Right lobe of liver (tissue), 4 donors: ENCODE data around the gene SPTB.

ENCODE experiments used
- POLR2A ChIP-seq: fragments of 450-650 bp; IDR thresholded peaks from one replicate; pipeline ENCODE4 v1.6.1; 2017; ENCODE audit warnings: antibody characterized with exemption, mild to moderate bottlenecking
- TF ChIP-seq, protein P1 (sequence below), 4 donors: fragments of 200-600 bp in 3 of 4; fragments of 450-650 bp in 1 of 4; IDR thresholded peaks; one replicate each; pipeline versions ENCODE4 v1.5.1 to v1.8.0; 2016 to 2022; ENCODE audit warnings: antibody characterized with exemption in 4 of 4, mild to moderate bottlenecking in 2 of 4
- donor health status: DM: no; HTN: no; CAD: no.
- donor health status: DM: no; HTN: no; CAD: no.
- donor health status: DM: no; HTN: yes; CAD: no.

DNA sequence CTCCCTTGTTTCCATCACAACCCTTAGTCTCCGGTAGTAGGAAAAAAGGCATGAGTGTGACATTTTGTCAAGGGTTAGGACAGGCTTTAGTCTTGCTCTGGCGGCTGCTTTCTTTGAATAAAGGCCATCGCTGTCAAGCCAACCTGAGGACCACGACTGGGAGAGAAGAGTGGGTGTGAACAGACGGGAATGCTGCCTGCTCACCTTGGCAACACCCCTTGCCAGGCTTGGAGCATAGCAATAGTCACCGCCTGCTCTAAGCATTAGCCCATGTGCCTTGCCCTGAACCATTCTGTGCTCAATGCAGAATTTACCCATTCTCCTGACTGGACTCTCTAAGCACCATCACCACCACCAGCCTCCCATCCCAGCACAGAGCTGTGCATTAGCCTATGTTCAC lies 36.2 kb downstream of the SPTB start:
- TF ChIP-seq, protein P1, sequence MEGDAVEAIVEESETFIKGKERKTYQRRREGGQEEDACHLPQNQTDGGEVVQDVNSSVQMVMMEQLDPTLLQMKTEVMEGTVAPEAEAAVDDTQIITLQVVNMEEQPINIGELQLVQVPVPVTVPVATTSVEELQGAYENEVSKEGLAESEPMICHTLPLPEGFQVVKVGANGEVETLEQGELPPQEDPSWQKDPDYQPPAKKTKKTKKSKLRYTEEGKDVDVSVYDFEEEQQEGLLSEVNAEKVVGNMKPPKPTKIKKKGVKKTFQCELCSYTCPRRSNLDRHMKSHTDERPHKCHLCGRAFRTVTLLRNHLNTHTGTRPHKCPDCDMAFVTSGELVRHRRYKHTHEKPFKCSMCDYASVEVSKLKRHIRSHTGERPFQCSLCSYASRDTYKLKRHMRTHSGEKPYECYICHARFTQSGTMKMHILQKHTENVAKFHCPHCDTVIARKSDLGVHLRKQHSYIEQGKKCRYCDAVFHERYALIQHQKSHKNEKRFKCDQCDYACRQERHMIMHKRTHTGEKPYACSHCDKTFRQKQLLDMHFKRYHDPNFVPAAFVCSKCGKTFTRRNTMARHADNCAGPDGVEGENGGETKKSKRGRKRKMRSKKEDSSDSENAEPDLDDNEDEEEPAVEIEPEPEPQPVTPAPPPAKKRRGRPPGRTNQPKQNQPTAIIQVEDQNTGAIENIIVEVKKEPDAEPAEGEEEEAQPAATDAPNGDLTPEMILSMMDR (IDR thresholded peaks at IDR 0.05) = no peak
- no peak for TF ChIP-seq POLR2A
